Raji (cell line): Measurements from ENCODE around the gene GBP7.

Experiments used
- POLR2A ChIP-seq: IDR thresholded peaks from 2 replicates; pipeline ENCODE4 v1.6.1; 2011; ENCODE audit warnings: low read depth, low read length, control low read depth; ENCODE audit not compliant: insufficient read depth

The GBP7 gene

GRCh38 chr1:89133747-89134146 lies 42.1 kb downstream of the GBP7 start:
- TF ChIP-seq POLR2A = no peak

DNA sequence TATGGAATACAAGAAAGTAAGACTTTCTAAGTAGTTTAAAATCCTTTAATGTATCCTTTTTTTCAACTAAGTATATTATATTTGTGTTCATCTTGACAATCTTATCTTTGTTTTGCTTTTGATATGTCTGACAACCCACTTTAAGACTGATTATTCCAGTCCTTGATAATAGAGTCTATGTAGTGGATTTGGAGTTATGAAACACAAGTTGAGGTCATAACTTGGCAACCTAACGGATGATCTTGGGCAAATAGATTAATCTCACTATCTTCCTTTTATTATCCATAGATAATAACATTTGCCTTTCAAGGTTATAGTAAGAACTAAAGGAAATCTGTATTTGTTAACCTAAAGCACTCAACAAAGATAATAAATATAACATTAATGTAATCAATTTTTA lies 45.1 kb downstream of the GBP7 start:
- no peak for TF ChIP-seq POLR2A

DNA sequence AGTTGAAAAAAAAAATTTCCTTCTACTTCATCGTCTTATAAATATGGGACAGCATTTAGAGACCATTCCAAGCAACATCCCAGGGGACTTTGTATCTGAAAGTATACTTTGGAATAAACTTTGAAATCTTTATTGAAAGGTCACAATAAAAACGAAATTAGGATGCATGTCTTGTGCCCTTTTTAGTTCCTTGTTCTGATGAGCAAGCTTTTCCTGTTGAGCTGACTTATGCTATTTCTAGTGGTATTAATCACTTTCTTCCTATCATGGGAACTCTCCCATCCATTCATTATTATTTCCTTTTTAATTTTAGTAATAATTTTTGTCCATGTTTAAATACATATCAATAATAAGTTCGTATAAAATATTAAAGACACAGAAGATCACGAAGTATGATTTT lies 45.9 kb downstream of the GBP7 start:
- TF ChIP-seq POLR2A = no peak

DNA sequence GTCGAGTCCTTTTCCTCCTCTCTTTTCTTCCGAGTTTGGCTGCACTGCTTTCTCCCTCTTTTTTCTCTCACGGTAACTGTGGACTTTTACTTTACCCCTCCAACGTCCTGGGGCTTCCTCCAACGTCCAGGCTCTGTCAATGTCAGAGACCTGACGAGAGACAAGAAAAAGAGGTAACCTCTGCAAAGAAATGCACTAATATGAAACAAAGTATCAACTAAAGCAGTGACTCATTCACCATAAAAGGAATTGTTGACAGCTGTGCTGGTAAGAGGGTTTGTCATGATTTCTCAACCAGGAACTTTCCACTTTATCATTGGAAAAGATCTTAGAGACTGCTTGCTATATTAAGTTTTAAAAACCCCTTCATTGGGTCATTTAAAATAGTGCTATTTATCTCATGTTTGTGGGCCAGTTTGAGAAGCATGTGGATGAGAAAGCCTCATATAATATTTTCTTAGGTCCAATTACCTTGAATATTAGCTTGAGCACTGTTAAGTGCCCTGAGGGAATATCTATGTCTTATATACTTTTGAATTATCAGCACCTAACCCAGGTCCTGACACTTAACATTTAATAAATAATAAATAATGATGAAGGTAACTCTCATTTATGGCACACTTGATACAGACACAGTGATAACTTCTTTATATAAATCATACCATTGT lies 49.8 kb downstream of the GBP7 start, which contains the start of gene GBP2:
GBP2 (minus strand) TSS at position 202 of the 668 bp plus-strand sequence. CDS start 4,148 bp downstream, outside the sequence.
- no peak for TF ChIP-seq POLR2A

DNA sequence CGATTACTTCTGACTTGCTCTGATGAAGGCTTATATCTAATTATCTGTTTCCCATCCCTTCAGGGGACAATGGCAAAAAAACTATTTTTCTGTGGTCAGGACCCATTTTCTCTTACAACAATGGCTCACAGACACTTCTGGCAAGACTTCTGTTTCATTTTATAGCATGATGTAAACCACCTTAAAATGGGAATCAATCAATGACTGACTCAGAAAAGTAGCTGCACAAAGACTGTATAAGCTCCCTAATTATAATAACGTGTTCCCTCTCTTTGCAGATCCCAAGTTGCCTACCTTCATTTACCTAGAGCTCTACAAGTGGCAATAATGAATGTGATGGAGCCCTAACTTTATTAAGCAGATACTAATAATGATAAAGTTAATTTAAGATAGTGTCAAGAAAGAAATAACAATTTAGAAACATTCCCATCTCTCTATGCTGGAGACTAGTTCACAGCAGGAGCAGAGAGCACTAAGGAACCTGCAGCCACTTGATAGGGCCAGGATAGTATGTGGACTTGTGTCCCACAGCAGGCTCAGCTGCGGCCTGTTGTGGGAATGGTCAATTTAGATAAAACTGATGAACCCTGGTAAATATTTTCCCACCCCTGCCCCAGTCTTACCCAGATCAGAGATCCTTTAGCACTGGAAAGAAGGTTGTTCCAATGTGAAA lies 50.4 kb downstream of the GBP7 start:
- TF ChIP-seq POLR2A = no peak

- no peak for TF ChIP-seq POLR2A
These were observed 54.2 kb downstream of the GBP7 start for GRCh38 chr1:89121641-89122040.

- no peak for TF ChIP-seq POLR2A
These were observed 61.1 kb downstream of the GBP7 start for GRCh38 chr1:89114662-89115061.

GRCh38 chr1:89112871-89113613 lies 62.8 kb downstream of the GBP7 start:
- TF ChIP-seq POLR2A = no peak

- no peak for TF ChIP-seq POLR2A
These were observed 71.1 kb downstream of the GBP7 start for GRCh38 chr1:89104687-89105086.

GRCh38 chr1:89104147-89104546 lies 71.7 kb downstream of the GBP7 start:
- TF ChIP-seq POLR2A = no peak

DNA sequence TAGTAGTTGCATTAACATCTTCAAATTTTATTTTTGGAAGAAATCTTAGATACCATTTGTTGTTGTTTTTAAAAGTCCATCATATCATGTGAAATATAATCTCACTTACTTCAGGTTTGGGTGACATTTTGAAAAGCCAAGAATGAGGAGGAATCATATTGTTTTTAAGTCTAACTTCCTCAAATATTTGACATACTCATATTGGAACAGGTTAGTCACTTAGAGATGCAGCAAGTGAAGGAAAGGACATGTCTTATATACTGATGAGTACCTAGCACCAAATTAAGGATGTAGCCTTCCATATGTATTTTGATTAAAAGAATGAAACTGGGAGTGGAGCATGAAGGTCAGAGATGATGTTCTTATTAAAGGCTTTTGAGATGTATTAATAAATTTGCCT lies 73.8 kb downstream of the GBP7 start:
- no peak for TF ChIP-seq POLR2A

DNA sequence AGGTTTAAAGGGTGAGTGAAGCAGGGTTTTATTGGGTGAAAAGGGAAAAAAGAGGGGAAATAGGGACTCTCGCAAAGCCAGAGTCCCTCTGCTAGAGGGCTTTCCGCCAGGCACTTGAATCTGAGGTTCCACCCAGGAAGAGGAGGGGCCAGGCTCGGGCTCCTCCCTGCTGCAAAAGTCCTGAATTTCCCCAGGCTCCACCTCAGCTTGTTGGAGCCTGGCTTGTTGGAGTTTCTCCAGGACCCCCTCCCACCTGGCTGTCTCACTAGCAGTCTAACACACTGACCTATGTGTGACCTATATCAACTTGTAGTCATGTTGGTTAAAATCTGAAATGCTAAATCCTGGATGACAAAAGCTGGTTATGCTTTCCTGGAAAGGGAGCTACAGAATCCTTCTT lies 75.4 kb downstream of the GBP7 start:
- TF ChIP-seq POLR2A = no peak

- TF ChIP-seq POLR2A = no peak
These were observed 76.9 kb downstream of the GBP7 start for GRCh38 chr1:89098857-89099256.

DNA sequence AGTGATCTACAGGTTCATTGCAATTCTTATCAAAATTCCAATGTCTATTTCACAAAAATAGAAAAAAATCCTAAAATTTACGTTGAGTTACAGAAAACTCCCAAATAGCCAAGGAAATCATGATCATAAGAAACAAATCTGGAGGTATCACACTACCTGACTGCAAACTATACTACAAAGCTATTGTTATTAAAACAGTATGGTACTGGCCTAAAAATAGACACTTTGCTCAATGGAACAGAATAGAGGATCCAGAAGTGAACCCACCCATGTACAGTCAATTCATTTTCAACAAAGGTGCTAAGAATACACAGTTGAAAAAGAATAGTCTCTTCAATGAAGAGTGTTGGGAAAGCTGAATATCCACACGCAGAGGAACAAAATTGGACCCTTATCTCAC lies 80.1 kb downstream of the GBP7 start:
- TF ChIP-seq POLR2A = no peak

DNA sequence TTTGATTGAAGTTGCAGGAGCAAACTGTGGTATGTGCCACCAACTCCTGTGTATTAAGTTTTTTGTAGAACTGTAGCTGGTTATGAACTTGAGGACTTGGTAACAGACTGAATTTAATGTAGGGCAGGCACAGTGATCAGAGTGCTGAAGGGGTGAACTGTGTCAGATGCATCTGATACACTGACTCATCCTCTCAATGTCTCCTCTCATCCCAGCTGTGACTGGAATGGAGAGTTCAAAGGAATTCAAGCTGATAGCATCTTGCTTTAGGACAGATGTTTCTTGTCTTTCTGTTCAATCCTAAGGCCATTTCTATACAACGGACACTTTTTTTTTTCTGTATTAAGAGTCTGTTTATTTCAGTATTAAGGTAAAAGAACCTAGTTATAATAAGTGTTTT lies 85.8 kb downstream of the GBP7 start:
- no peak for TF ChIP-seq POLR2A

GRCh38 chr1:89088572-89088971 lies 87.2 kb downstream of the GBP7 start:
- no peak for TF ChIP-seq POLR2A
